HCT116 (cell line): Measurements from ENCODE around the gene PCDH9. TPM values are rescaled to one million over a fixed set of nuclear protein-coding genes. Genes with fewer than 3 reads are reported as not detected.

Experiments
- ATAC-seq: fragments of 200-7000 bp; cut with Tn5 transposase; 2 replicates; pipeline ENCODE4 v1.9.1; 2020; ENCODE audit warnings: mild to moderate bottlenecking, moderate library complexity
- BruUV-seq: library from RNA; stranded (reverse); fragments of 400-500 nt; replicated peaks from 2 replicates; lab custom pipeline; 2021; lab: Mats Ljungman, UMichigan
- CTCF ChIA-PET: fragments of 300-600 bp; sonication (Branson Sonifier 250); formaldehyde crosslinking; loops from one replicate; lab custom pipeline; 2021; ENCODE audit warnings: antibody characterized with exemption; lab: Charles Lee
- POLR2A ChIA-PET: fragments of 300-600, 350-600 bp; sonication (Branson Sonifier 250); formaldehyde crosslinking; loops from one replicate; lab custom pipeline; 2021; ENCODE audit warnings: antibody characterized with exemption; lab: Charles Lee
- RAD21 ChIA-PET, 2 experiments: fragments of 300-600 bp; sonication (Branson Sonifier 250); formaldehyde crosslinking; loops; one replicate each; lab custom pipeline; 2023; ENCODE audit warnings: low total read pairs in 2 of 2; ENCODE audit not compliant: uncharacterized antibody in 2 of 2, unreplicated experiment in 2 of 2, low non-redundant PET in 1 of 2; lab: Charles Lee
- DNase-seq: peaks from one replicate; pipeline ENCODE4 v3.0.0-alpha.2; 2010; ENCODE audit warnings: low read depth, low spot score
- H2AFZ ChIP-seq: fragments of 200-600 bp; shearing (Covaris generic), sonication (generic); 2 replicates; pipeline ENCODE4 v1.6.1; 2017; ENCODE audit warnings: low read depth, mixed run types, mixed read lengths, antibody characterized with exemption, low read length; ENCODE audit not compliant: poor library complexity, severe bottlenecking
- H3K27ac ChIP-seq: 2 replicates; pipeline ENCODE4 v1.5.1; 2012; ENCODE audit warnings: low read depth, low read length
- H3K27me3 ChIP-seq: fragments of 200-600 bp; sonication (generic); 2 replicates; pipeline ENCODE4 v1.6.1; 2016; ENCODE audit warnings: mixed run types, low read length, mixed read lengths; ENCODE audit not compliant: insufficient read depth
- H3K36me3 ChIP-seq, 2 experiments: fragments of 200-500 bp in 1 of 2; fragments of 200-600 bp in 1 of 2; sonication (Bioruptor generic) in 1 of 2; sonication (generic) in 1 of 2; 2 replicates each; pipeline versions ENCODE4 v1.5.1 to v1.6.1; 2014 to 2016; ENCODE audit warnings: low read length in 2 of 2, inconsistent platforms in 1 of 2, mixed read lengths in 1 of 2, mixed run types in 1 of 2; ENCODE audit not compliant: insufficient read depth in 2 of 2, control insufficient read depth in 1 of 2
- H3K4me1 ChIP-seq, 2 experiments: fragments of 200-600 bp in 1 of 2; sonication (generic) in 1 of 2; 2 replicates each; pipeline versions ENCODE4 v1.5.1 to v1.6.1; 2012 to 2017; ENCODE audit warnings: low read length in 2 of 2, inconsistent platforms in 1 of 2, mild to moderate bottlenecking in 1 of 2, mixed read lengths in 1 of 2, mixed run types in 1 of 2, moderate library complexity in 1 of 2; ENCODE audit not compliant: insufficient read depth in 2 of 2, control insufficient read depth in 1 of 2
- H3K4me2 ChIP-seq: fragments of 200-600 bp; sonication (generic); 2 replicates; pipeline ENCODE4 v1.6.1; 2017; ENCODE audit warnings: mixed run types, low read length, mixed read lengths
- H3K4me3 ChIP-seq, 2 experiments: fragments of 200-600 bp in 1 of 2; sonication (generic) in 1 of 2; replicated peaks in 1 of 2; 2 replicates each; pipeline ENCODE4 v1.5.1; 2011 to 2016; ENCODE audit warnings: low read length in 2 of 2, control low read depth in 1 of 2, low read depth in 1 of 2, mild to moderate bottlenecking in 1 of 2, mixed read lengths in 1 of 2, mixed run types in 1 of 2
- H3K79me2 ChIP-seq: fragments of 200-600 bp; sonication (generic); 2 replicates; pipeline ENCODE4 v1.6.1; 2017; ENCODE audit warnings: mild to moderate bottlenecking, mixed run types, low read length, moderate library complexity, mixed read lengths; ENCODE audit not compliant: insufficient read depth
- H3K9ac ChIP-seq: fragments of 200-600 bp; sonication (generic); 2 replicates; pipeline ENCODE4 v1.6.1; 2016; ENCODE audit warnings: low read length, mixed read lengths
- H3K9me2 ChIP-seq: fragments of 200-600 bp; sonication (generic), shearing (Covaris generic); 2 replicates; pipeline ENCODE4 v1.6.1; 2017; ENCODE audit warnings: mixed run types, mild to moderate bottlenecking, moderate library complexity; ENCODE audit not compliant: insufficient read depth
- H3K9me3 ChIP-seq, 2 experiments: fragments of 200-500 bp in 1 of 2; fragments of 200-600 bp in 1 of 2; sonication (Bioruptor generic) in 1 of 2; sonication (generic) in 1 of 2; 2 replicates each; pipeline ENCODE4 v1.6.1; 2014 to 2017; ENCODE audit warnings: low read length in 2 of 2, mixed read lengths in 2 of 2, inconsistent platforms in 1 of 2, low read depth in 1 of 2, mild to moderate bottlenecking in 1 of 2, mixed run types in 1 of 2, moderate library complexity in 1 of 2; ENCODE audit not compliant: control insufficient read depth in 1 of 2, insufficient read depth in 1 of 2
- H4K20me1 ChIP-seq: fragments of 200-600 bp; sonication (generic), shearing (Covaris generic); 2 replicates; pipeline ENCODE4 v1.6.1; 2017; ENCODE audit warnings: mixed run types, mild to moderate bottlenecking, moderate library complexity; ENCODE audit not compliant: insufficient read depth
- CBX3 ChIP-seq: IDR thresholded peaks from 2 replicates; pipeline ENCODE4 v1.6.1; 2012; ENCODE audit warnings: low read depth
- ELF1 ChIP-seq: IDR thresholded peaks from 2 replicates; pipeline ENCODE4 v1.6.1; 2012; ENCODE audit warnings: low read depth, borderline replicate concordance
- EZH2 ChIP-seq: fragments of 200-600 bp; sonication (generic); IDR thresholded peaks from 2 replicates; pipeline ENCODE4 v1.6.1; 2017; ENCODE audit warnings: antibody characterized with exemption, mixed run types
- JUND ChIP-seq: IDR thresholded peaks from 2 replicates; pipeline ENCODE4 v1.6.1; 2012
- POLR2A ChIP-seq: IDR thresholded peaks from 2 replicates; pipeline ENCODE4 v1.7.0; 2011; ENCODE audit warnings: borderline replicate concordance; ENCODE audit not compliant: insufficient read depth, insufficient read length; ENCODE audit errors: extremely low read depth
- RAD21 ChIP-seq: IDR thresholded peaks from 2 replicates; pipeline ENCODE4 v1.6.1; 2012; ENCODE audit warnings: low read depth, mild to moderate bottlenecking
- SRF ChIP-seq: IDR thresholded peaks from 2 replicates; pipeline ENCODE4 v1.6.1; 2012; ENCODE audit warnings: low read depth
- TCF7L2 ChIP-seq: IDR thresholded peaks from 2 replicates; pipeline ENCODE4 v1.7.0; 2011; ENCODE audit warnings: borderline replicate concordance, inconsistent platforms; ENCODE audit not compliant: insufficient read depth, insufficient read length; ENCODE audit errors: extremely low read depth
- ZFX ChIP-seq: fragments of 450-650 bp; IDR thresholded peaks from 2 replicates; pipeline ENCODE4 v1.6.1; 2017
- intact Hi-C: fragments of 100-400 bp; cut with micrococcal nuclease; formaldehyde crosslinking; loops from 2 replicates; pipeline ENCODE4 v1.10.0; 2022
- total RNA-seq: library from RNA; stranded (reverse); gene quantifications from one replicate; pipeline ENCODE4 v1.2.1, GENCODE V29; 2021; ENCODE audit not compliant: unreplicated experiment
- TF ChIP-seq, protein P1 (sequence below): IDR thresholded peaks from 2 replicates; pipeline ENCODE4 v1.6.1; 2012; ENCODE audit warnings: low read depth
- TF ChIP-seq, protein P2 (sequence below), 3 experiments: fragments of 200-600 bp in 1 of 3; sonication (generic) in 1 of 3; IDR thresholded peaks in 2 of 3; conservative IDR thresholded peaks in 1 of 3; 2 replicates each; pipeline ENCODE4 v1.5.1; 2012 to 2017; ENCODE audit warnings: low read depth in 2 of 3, low read length in 2 of 3, antibody characterized with exemption in 1 of 3, borderline replicate concordance in 1 of 3, control low read depth in 1 of 3, mild to moderate bottlenecking in 1 of 3, mixed read lengths in 1 of 3, mixed run types in 1 of 3, moderate library complexity in 1 of 3; ENCODE audit not compliant: insufficient read depth in 1 of 3
- TF ChIP-seq, protein P3 (sequence below): IDR thresholded peaks from 2 replicates; pipeline ENCODE4 v1.6.1; 2012

The PCDH9 gene
- total RNA-seq, 1 experiment from 2014 or later: 0.02 TPM

DNA sequence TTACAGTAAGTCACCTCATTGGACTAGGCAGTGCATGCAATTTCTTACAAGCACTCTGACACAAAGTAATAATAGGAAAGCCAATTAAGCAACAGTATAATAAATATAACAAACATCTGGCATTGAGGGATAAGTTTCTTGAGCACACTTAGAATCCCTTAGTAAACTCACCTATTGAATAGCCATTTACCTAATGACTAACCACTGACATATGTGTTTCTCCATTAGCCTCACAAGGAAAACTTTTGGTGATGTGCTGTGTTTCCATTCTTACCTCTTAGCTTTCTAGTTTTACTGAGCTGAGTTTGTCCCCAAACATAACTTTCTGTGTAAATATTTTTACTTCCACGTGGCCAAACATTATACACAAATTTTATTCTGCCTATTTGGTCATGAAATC is 47.4 kb upstream of the PCDH9 start (continued):
- TF ChIP-seq, protein P1, sequence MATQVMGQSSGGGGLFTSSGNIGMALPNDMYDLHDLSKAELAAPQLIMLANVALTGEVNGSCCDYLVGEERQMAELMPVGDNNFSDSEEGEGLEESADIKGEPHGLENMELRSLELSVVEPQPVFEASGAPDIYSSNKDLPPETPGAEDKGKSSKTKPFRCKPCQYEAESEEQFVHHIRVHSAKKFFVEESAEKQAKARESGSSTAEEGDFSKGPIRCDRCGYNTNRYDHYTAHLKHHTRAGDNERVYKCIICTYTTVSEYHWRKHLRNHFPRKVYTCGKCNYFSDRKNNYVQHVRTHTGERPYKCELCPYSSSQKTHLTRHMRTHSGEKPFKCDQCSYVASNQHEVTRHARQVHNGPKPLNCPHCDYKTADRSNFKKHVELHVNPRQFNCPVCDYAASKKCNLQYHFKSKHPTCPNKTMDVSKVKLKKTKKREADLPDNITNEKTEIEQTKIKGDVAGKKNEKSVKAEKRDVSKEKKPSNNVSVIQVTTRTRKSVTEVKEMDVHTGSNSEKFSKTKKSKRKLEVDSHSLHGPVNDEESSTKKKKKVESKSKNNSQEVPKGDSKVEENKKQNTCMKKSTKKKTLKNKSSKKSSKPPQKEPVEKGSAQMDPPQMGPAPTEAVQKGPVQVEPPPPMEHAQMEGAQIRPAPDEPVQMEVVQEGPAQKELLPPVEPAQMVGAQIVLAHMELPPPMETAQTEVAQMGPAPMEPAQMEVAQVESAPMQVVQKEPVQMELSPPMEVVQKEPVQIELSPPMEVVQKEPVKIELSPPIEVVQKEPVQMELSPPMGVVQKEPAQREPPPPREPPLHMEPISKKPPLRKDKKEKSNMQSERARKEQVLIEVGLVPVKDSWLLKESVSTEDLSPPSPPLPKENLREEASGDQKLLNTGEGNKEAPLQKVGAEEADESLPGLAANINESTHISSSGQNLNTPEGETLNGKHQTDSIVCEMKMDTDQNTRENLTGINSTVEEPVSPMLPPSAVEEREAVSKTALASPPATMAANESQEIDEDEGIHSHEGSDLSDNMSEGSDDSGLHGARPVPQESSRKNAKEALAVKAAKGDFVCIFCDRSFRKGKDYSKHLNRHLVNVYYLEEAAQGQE: no peak
- TF ChIP-seq, protein P2, sequence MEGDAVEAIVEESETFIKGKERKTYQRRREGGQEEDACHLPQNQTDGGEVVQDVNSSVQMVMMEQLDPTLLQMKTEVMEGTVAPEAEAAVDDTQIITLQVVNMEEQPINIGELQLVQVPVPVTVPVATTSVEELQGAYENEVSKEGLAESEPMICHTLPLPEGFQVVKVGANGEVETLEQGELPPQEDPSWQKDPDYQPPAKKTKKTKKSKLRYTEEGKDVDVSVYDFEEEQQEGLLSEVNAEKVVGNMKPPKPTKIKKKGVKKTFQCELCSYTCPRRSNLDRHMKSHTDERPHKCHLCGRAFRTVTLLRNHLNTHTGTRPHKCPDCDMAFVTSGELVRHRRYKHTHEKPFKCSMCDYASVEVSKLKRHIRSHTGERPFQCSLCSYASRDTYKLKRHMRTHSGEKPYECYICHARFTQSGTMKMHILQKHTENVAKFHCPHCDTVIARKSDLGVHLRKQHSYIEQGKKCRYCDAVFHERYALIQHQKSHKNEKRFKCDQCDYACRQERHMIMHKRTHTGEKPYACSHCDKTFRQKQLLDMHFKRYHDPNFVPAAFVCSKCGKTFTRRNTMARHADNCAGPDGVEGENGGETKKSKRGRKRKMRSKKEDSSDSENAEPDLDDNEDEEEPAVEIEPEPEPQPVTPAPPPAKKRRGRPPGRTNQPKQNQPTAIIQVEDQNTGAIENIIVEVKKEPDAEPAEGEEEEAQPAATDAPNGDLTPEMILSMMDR (IDR thresholded peaks at IDR 0.05 in 2 of 3, conservative IDR thresholded peaks at IDR 0.05 in 1 of 3; ENCODE audit: borderline replicate concordance in 1 of 3, insufficient read depth in 1 of 3, low read depth in 2 of 3, low read length in 2 of 3): no peak
- no peak for TF ChIP-seq CBX3
- TF ChIP-seq JUND: no peak
- TF ChIP-seq ELF1: no peak
- TF ChIP-seq SRF: no peak
- no peak for TF ChIP-seq TCF7L2
- no peak for TF ChIP-seq POLR2A

DNA sequence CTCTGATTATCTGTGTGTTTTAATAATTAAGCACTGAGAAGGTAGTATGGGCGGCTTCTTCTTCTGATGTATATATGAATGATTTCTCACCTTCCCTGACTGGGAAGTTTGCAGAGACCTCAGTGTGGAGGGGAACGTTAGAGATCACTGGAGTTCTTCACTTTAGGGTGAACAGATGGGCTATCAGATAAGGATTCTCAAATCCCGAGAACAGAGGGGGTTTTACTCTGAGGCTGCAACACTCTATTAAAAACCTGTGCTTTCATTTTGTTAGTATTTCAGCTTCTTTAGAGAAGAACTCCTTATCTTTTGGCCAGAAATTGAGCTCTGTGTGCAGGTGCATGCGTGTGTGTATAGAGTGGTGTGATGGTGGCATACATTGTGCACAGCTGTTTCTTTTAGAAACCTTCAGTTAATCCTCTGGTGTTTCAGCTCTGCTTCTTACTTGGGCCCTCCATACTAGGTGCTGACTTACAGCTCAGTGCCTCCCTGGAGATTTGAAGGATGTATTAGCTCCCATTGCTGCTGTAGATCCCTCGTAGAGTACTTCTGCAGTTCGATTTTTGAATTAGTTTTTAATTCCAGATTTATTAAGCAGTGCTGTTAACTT is 45.3 kb upstream of the PCDH9 start:
- RAD21 ChIA-PET: no interaction called here
- Histone ChIP-seq H3K27ac (no peak overlapping the region), H4K20me1 (no peaks in the 10 kb centered on the region), H3K9me2 (no peaks in the 10 kb centered on the region), H3K4me3 (no peak overlapping the region), H3K9me3 (no peaks in the 10 kb centered on the region), H2AFZ (no peak overlapping the region), H3K27me3 (no peaks in the 10 kb centered on the region), H3K79me2 (no peaks in the 10 kb centered on the region), H3K9ac (no peak overlapping the region), H3K4me2 (no peak overlapping the region), H3K36me3 (no peaks in the 10 kb centered on the region), H3K4me1 (no peaks in the 10 kb centered on the region)
- TF ChIP-seq, protein P3, sequence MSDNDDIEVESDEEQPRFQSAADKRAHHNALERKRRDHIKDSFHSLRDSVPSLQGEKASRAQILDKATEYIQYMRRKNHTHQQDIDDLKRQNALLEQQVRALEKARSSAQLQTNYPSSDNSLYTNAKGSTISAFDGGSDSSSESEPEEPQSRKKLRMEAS: no peak
- TF ChIP-seq EZH2 (no peak), ZFX (no peak), RAD21 (no peak)
- intact Hi-C loops: no loop called here
- CTCF ChIA-PET: no interaction called here
- POLR2A ChIA-PET: no interaction called here
- DNase-seq: no peak
- no TSS peak for BruUV-seq
- ATAC-seq: no peak
